PC-3 (cell line): ENCODE results near the gene IGHMBP2.

Source experiments
- EZH2 ChIP-seq: fragments of 300-600 bp; sonication (generic); IDR thresholded peaks from one replicate; pipeline ENCODE4 v1.6.1; 2017; ENCODE audit warnings: antibody characterized with exemption, mild to moderate bottlenecking, low read length; ENCODE audit not compliant: unreplicated experiment
- EZH2phosphoT487 ChIP-seq: fragments of 300-600 bp; sonication (generic); IDR thresholded peaks from 2 replicates; pipeline ENCODE4 v1.6.1; 2018; ENCODE audit warnings: mild to moderate bottlenecking, antibody characterized with exemption, low read length, borderline replicate concordance
- TF ChIP-seq, protein P1 (sequence below): fragments of 300-600 bp; sonication (generic); conservative IDR thresholded peaks from 2 replicates; pipeline ENCODE4 v1.5.1; 2017; ENCODE audit warnings: antibody characterized with exemption, low read depth, mild to moderate bottlenecking, low read length

DNA sequence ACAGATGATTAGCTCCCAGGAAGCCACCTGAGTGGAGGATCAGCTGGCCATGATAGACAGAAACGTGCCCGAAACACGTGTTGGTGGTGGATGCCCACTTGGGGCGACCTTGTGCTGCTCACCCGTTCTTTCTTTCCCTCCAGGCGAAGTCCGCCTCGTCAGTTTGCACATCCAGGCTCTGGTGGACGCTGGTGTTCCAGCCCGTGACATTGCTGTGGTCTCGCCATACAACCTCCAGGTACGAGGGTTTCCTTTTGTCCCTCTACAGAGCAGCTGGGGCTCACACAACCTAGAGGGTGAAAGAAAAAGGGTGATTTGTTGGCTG is 30.6 kb downstream of the IGHMBP2 start:
- TF ChIP-seq, protein P1, sequence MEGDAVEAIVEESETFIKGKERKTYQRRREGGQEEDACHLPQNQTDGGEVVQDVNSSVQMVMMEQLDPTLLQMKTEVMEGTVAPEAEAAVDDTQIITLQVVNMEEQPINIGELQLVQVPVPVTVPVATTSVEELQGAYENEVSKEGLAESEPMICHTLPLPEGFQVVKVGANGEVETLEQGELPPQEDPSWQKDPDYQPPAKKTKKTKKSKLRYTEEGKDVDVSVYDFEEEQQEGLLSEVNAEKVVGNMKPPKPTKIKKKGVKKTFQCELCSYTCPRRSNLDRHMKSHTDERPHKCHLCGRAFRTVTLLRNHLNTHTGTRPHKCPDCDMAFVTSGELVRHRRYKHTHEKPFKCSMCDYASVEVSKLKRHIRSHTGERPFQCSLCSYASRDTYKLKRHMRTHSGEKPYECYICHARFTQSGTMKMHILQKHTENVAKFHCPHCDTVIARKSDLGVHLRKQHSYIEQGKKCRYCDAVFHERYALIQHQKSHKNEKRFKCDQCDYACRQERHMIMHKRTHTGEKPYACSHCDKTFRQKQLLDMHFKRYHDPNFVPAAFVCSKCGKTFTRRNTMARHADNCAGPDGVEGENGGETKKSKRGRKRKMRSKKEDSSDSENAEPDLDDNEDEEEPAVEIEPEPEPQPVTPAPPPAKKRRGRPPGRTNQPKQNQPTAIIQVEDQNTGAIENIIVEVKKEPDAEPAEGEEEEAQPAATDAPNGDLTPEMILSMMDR, result no peak
- TF ChIP-seq EZH2 (no peak), EZH2phosphoT487 (no peak)
